ENCODE measurements around the gene FBH1.

GRCh38 chr10:5944389-5945189, 54.5 kb downstream of the FBH1 start:
- no peak for TF ChIP-seq EP300 (conservative IDR thresholded peaks at IDR 0.05; ENCODE audit: poor library complexity, severe bottlenecking)
- no peak for TF ChIP-seq CTCF (IDR thresholded peaks at IDR 0.05; ENCODE audit: poor library complexity, severe bottlenecking)
- no peak for TF ChIP-seq POLR2AphosphoS5 (IDR thresholded peaks at IDR 0.05)
- TF ChIP-seq RAD21 (conservative IDR thresholded peaks at IDR 0.05) = no peak
- TF ChIP-seq MXI1 (conservative IDR thresholded peaks at IDR 0.05; ENCODE audit: poor library complexity, severe bottlenecking) = no peak
- no peak for TF ChIP-seq EZH2 (IDR thresholded peaks at IDR 0.05; ENCODE audit: borderline replicate concordance, insufficient read depth, low read length, poor library complexity, severe bottlenecking)
- no peak for TF ChIP-seq REST (IDR thresholded peaks at IDR 0.05; ENCODE audit: borderline replicate concordance)
- no peak for TF ChIP-seq SMC3 (conservative IDR thresholded peaks at IDR 0.05; ENCODE audit: poor library complexity)

Data from neural cell (in vitro differentiated cells).